Measurements from ENCODE around the gene UQCR10. TPM values are rescaled to one million over a fixed set of nuclear protein-coding genes. Genes with fewer than 3 reads are reported as not detected.

UQCR10 gene
- total and polyA plus RNA-seq, 9 of the 15 experiments (the other 6 are each of a cell fraction or from before 2014, with no cell fraction given), result 128 to 903 (median 163) TPM

DNA sequence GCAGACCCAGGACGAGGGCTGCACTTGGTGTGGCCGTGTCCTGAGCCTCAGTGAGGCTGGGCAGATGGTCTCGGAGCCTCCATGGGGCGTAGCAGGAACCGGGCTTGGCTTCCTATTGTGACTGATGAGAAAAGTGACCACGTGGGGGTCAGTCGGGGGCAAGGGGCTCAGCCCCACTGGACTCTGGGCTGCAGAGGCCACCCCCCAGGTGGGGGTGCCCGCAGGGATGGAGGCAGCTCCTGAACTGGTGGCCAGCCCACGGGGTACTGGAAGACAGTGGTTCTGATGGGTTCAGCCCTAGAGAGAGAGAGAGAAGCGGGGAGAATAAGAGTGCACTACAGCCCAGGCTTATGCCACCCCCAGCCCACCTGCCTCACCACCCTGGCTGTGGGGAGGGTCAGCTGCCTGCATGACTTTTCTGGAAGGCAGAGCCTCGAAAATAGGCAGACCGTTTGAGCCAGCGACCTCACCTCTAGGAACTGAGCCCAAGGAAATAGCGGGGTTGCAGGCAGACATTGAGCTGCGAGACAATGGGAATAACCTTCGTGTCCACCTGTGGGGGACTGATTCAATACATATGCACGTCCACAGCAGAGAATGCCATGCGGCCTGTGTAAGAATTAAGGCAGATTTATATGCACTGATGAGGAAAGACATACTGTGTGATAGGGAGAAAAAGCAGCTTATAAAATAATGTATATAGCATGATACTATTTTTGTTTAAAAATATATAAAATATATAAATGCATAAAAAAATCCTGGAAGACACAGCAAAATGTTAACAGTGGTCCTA lies 35.9 kb upstream of the UQCR10 start:
- CTCF ChIA-PET (ENCODE audit: low intra/inter-chr PET ratio), result no interaction called here
- POLR2A ChIA-PET, result interaction anchor here (0.8 kb wide), 1 partner anchor 9 kb away, joined by 3 read pairs; no protein-coding TSS in a partner anchor
- H3K36me3 ChIP-seq (ENCODE audit: control insufficient read depth, insufficient read depth, low read length), result no peaks in the 10 kb centered on the region
- in situ Hi-C loops (cut with MboI), result no loop called here
- no peak overlapping the region for H3K4me2 ChIP-seq (ENCODE audit: insufficient read depth, low read length)
- no peak overlapping the region for H3K4me3 ChIP-seq
- DNase-seq (ENCODE audit: extremely low read depth in 1 of 4, low spot score in 3 of 4), result no peak
- no peak for FAIRE-seq
- H3K79me2 ChIP-seq (ENCODE audit: control insufficient read depth, insufficient read depth, low read length), result no peaks in the 10 kb centered on the region
- 66% methylated on average over 14 of the region's 18 CpGs for WGBS (ENCODE audit: insufficient coverage, low coverage, missing lambda C conversion rate)
- peaks cover 4% of the 10 kb centered on the region for H3K9me1 ChIP-seq (ENCODE audit: control insufficient read depth, insufficient read depth, low read length)
- BruUV-seq (replicated peaks), result no TSS peak
- no peak for TF ChIP-seq PTRF (tag; IDR thresholded peaks at IDR 0.05)
- no peak for TF ChIP-seq JUN (IDR thresholded peaks at IDR 0.05; ENCODE audit: borderline replicate concordance, low read depth, low read length)
- TF ChIP-seq JUN (CRISPR knock-in tag; IDR thresholded peaks at IDR 0.05; ENCODE audit: borderline replicate concordance), result no peak
- TF ChIP-seq SAFB (IDR thresholded peaks at IDR 0.05; ENCODE audit: borderline replicate concordance, low read depth, low read length), result no peak
- no peak for TF ChIP-seq PCBP2 (IDR thresholded peaks at IDR 0.05; ENCODE audit: low read depth, low read length, poor library complexity, severe bottlenecking)
- TF ChIP-seq, protein P1, sequence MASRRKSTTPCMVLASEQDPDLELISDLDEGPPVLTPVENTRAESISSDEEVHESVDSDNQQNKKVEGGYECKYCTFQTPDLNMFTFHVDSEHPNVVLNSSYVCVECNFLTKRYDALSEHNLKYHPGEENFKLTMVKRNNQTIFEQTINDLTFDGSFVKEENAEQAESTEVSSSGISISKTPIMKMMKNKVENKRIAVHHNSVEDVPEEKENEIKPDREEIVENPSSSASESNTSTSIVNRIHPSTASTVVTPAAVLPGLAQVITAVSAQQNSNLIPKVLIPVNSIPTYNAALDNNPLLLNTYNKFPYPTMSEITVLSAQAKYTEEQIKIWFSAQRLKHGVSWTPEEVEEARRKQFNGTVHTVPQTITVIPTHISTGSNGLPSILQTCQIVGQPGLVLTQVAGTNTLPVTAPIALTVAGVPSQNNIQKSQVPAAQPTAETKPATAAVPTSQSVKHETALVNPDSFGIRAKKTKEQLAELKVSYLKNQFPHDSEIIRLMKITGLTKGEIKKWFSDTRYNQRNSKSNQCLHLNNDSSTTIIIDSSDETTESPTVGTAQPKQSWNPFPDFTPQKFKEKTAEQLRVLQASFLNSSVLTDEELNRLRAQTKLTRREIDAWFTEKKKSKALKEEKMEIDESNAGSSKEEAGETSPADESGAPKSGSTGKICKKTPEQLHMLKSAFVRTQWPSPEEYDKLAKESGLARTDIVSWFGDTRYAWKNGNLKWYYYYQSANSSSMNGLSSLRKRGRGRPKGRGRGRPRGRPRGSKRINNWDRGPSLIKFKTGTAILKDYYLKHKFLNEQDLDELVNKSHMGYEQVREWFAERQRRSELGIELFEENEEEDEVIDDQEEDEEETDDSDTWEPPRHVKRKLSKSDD (conservative IDR thresholded peaks at IDR 0.05; ENCODE audit: low read length), result no peak
- TF ChIP-seq, protein P2, sequence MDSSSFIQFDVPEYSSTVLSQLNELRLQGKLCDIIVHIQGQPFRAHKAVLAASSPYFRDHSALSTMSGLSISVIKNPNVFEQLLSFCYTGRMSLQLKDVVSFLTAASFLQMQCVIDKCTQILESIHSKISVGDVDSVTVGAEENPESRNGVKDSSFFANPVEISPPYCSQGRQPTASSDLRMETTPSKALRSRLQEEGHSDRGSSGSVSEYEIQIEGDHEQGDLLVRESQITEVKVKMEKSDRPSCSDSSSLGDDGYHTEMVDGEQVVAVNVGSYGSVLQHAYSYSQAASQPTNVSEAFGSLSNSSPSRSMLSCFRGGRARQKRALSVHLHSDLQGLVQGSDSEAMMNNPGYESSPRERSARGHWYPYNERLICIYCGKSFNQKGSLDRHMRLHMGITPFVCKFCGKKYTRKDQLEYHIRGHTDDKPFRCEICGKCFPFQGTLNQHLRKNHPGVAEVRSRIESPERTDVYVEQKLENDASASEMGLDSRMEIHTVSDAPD (CRISPR knock-in tag; IDR thresholded peaks at IDR 0.05), result no peak
- no peak for TF ChIP-seq CBX1 (IDR thresholded peaks at IDR 0.05; ENCODE audit: low read depth)
- no peak for TF ChIP-seq XRCC5 (IDR thresholded peaks at IDR 0.05; ENCODE audit: low read depth, low read length)
- H2AFZ ChIP-seq (ENCODE audit: low read depth, low read length), result no peak overlapping the region
- H4K20me1 ChIP-seq (replicated peaks; ENCODE audit: control insufficient read depth, insufficient read depth, low read length), result no peaks in the 10 kb centered on the region
- no peaks in the 10 kb centered on the region for H3K27me3 ChIP-seq (ENCODE audit: control insufficient read depth in 2 of 2, insufficient read depth in 2 of 2, low read length in 2 of 2)
- ATAC-seq, result no peak
- no peaks in the 10 kb centered on the region for H3K9me3 ChIP-seq (replicated peaks; ENCODE audit: control insufficient read depth, insufficient read depth, low read depth, low read length)
- intact Hi-C loops (cut with micrococcal nuclease), result no loop called here
- H3K4me1 ChIP-seq (replicated peaks in 1 of 2; ENCODE audit: control insufficient read depth in 2 of 2, insufficient read depth in 2 of 2, low read length in 2 of 2), result peaks cover 12 to 39% of the 10 kb centered on the region in 2 experiments; a peak in 4 of 5 replicates
- H3K27ac ChIP-seq (ENCODE audit: extremely low read depth, low read depth, low read length), result no peak overlapping the region
- H3K9ac ChIP-seq (ENCODE audit: insufficient read depth in 1 of 2, low read depth in 2 of 2, low read length in 2 of 2), result no peak overlapping the region
